Osteocyte (in vitro differentiated cells): ENCODE measurements around the gene DGKQ. TPM values are rescaled to one million over a fixed set of nuclear protein-coding genes. Genes with fewer than 3 reads are reported as not detected.
A peak's percentile ranks its signal among the peaks of the same experiment; 100 is the strongest.

ENCODE experiments used
- DNase-seq: peaks from one replicate; pipeline ENCODE4 v3.0.0; 2021; ENCODE audit warnings: mixed read lengths; ENCODE audit not compliant: unreplicated experiment; ENCODE audit errors: extremely low spot score
- H3K27ac Mint-ChIP-seq: one replicate; pipeline ENCODE4 v1.8.0; 2021; ENCODE audit warnings: mild to moderate bottlenecking, mixed read lengths; ENCODE audit not compliant: unreplicated experiment
- H3K27me3 Mint-ChIP-seq: one replicate; pipeline ENCODE4 v1.8.0; 2021; ENCODE audit warnings: mixed read lengths; ENCODE audit not compliant: unreplicated experiment
- H3K36me3 Mint-ChIP-seq: one replicate; pipeline ENCODE4 v1.8.0; 2021; ENCODE audit warnings: mixed read lengths; ENCODE audit not compliant: unreplicated experiment
- H3K4me1 Mint-ChIP-seq: one replicate; pipeline ENCODE4 v1.8.0; 2021; ENCODE audit warnings: mixed read lengths; ENCODE audit not compliant: unreplicated experiment
- H3K4me3 Mint-ChIP-seq: one replicate; pipeline ENCODE4 v1.8.0; 2021; ENCODE audit warnings: mild to moderate bottlenecking, moderate library complexity, mixed read lengths; ENCODE audit not compliant: unreplicated experiment
- H3K9me3 Mint-ChIP-seq: one replicate; pipeline ENCODE4 v1.8.0; 2021; ENCODE audit warnings: mixed read lengths; ENCODE audit not compliant: unreplicated experiment
- total RNA-seq: library from RNA; stranded (reverse); gene quantifications from 2 replicates; pipeline ENCODE4 v1.2.1, GENCODE V29; 2021
- TF ChIP-seq, protein P1 (sequence below): fragments of 200-600 bp; sonication (generic); IDR thresholded peaks from 2 replicates; pipeline ENCODE4 v1.5.0; 2021; ENCODE audit warnings: antibody characterized with exemption, mild to moderate bottlenecking, moderate library complexity

DGKQ gene
- total RNA-seq, 1 donor from 2014 or later: 18.5 TPM

GRCh38 chr4:1015746-1016145, 42.4 kb upstream of the DGKQ start:
- Mint-ChIP-seq H3K4me1 (peaks cover 23% of the 10 kb centered on the region), H3K4me3 (no peak overlapping the region), H3K27me3 (no peaks in the 10 kb centered on the region), H3K36me3 (no peaks in the 10 kb centered on the region), H3K27ac (no peak overlapping the region), H3K9me3 (no peaks in the 10 kb centered on the region)
- no peak for DNase-seq
- TF ChIP-seq, protein P1, sequence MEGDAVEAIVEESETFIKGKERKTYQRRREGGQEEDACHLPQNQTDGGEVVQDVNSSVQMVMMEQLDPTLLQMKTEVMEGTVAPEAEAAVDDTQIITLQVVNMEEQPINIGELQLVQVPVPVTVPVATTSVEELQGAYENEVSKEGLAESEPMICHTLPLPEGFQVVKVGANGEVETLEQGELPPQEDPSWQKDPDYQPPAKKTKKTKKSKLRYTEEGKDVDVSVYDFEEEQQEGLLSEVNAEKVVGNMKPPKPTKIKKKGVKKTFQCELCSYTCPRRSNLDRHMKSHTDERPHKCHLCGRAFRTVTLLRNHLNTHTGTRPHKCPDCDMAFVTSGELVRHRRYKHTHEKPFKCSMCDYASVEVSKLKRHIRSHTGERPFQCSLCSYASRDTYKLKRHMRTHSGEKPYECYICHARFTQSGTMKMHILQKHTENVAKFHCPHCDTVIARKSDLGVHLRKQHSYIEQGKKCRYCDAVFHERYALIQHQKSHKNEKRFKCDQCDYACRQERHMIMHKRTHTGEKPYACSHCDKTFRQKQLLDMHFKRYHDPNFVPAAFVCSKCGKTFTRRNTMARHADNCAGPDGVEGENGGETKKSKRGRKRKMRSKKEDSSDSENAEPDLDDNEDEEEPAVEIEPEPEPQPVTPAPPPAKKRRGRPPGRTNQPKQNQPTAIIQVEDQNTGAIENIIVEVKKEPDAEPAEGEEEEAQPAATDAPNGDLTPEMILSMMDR: no peak

DNA sequence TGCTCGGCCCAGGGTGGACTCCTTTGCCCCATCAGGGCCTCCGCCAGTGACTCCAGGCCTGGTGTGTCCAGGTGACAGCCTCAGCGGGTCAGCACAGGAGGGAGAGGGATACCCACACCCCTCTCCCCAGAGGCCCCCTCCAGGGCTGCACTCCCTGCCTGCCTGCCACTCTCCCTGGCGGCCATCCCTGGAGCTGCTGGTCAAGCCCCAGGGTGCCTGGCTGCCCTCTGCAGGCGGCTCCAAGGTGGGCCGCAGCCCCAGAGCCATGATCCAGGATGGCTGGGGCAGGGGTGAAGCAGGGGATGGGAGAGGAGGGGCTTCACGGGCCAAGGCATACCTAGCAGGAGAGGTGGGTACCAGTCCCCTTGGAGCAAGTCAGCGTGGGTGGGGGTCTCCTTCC, 41.8 kb upstream of the DGKQ start:
- H3K4me3 Mint-ChIP-seq: no peak overlapping the region

GRCh38 chr4:1014291-1015167, 41.2 kb upstream of the DGKQ start:
- Mint-ChIP-seq H3K4me1 (peaks cover 23% of the 10 kb centered on the region), H3K27me3 (no peaks in the 10 kb centered on the region), H3K36me3 (no peaks in the 10 kb centered on the region), H3K4me3 (peak overlapping the region; percentile 32), H3K9me3 (no peaks in the 10 kb centered on the region), H3K27ac (no peak overlapping the region)
- no peak for DNase-seq
- TF ChIP-seq, protein P1: no peak

More for the DNA sequence above, 41.8 kb upstream of the DGKQ start:
- Mint-ChIP-seq H3K9me3 (no peaks in the 10 kb centered on the region), H3K27me3 (no peaks in the 10 kb centered on the region), H3K4me1 (peaks cover 27% of the 10 kb centered on the region), H3K36me3 (no peaks in the 10 kb centered on the region), H3K27ac (no peak overlapping the region)
- DNase-seq: no peak
- TF ChIP-seq, protein P1: no peak

DNA sequence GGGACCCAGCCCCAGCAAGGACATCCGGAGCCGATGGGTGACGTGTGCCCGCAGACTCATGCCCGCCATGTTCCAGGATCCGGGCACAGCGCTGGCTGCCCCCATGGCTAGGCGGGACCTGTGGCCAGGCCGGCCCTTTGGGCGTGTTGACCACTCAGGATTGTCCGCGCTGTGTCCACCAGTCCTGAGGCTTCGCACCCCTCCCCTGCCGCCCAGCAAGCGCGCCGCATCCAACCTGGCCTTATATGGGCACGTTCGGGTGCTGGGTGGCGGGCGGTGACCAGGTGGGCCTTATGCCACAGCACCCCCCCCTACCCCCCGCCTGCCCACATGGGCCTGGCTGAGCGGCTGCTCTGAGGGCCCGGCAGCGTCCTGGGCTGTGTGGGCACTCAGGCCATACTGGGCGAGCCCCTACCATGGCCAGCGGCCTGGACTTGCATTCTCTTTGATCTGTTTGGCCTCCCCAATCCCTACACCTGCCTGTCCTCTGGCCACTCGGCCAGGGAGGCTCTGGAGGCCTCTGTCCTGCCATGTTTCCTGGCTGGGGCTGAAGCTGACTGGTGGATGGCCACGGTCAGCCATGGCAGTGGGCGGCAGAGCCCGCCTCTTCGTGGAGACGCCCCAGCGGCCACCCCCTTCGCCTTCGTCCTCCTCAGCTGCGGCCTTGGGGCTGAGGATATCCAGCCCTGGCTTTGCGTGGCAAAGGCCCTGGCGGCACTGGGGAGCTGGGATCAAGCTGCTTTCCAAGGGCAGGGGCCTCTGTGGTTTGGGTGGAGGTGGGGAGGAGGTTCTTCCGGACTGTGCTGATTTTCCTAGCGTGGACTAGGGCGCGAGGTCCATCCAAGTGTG, 40.1 kb upstream of the DGKQ start:
- Mint-ChIP-seq H3K4me3 (peak overlapping the region; percentile 32), H3K9me3 (no peaks in the 10 kb centered on the region), H3K27me3 (no peaks in the 10 kb centered on the region), H3K27ac (no peak overlapping the region), H3K4me1 (peaks cover 21% of the 10 kb centered on the region), H3K36me3 (no peaks in the 10 kb centered on the region)
- no peak for DNase-seq
- TF ChIP-seq, protein P1: no peak
